ENCODE measurements around the gene LRRTM4. TPM values are rescaled to one million over a fixed set of nuclear protein-coding genes. Genes with fewer than 3 reads are reported as not detected.

LRRTM4 gene
- total RNA-seq, 4 donors from 2014 or later = 0.09 to 1.1 (median 0.61) TPM

GRCh38 chr2:76946631-76947145 is 575.5 kb downstream of the LRRTM4 start:
- ATAC-seq (no peak), DNase-seq (no peak)
- TF ChIP-seq CTCF (IDR thresholded peaks at IDR 0.05 in 4 of 5, conservative IDR thresholded peaks at IDR 0.05 in 1 of 5) (no peak), POLR2A (IDR thresholded peaks at IDR 0.05) (no peak)
- H3K27ac ChIP-seq = no peak overlapping the region
- in situ Hi-C loops (cut with MboI; ENCODE audit: low sequenced_read_pairs in 4 of 4) (no loop called here), intact Hi-C loops (cut with DNase I; ENCODE audit: low total_unique reads) (no loop called here)
- H3K4me1 ChIP-seq = no peaks in the 10 kb centered on the region
- H3K27me3 ChIP-seq = no peaks in the 10 kb centered on the region
- no peak overlapping the region for H3K4me3 ChIP-seq
- no peaks in the 10 kb centered on the region for H3K9me3 ChIP-seq
- no peaks in the 10 kb centered on the region for H3K36me3 ChIP-seq

GRCh38 chr2:76940559-76940958 is 581.6 kb downstream of the LRRTM4 start:
- no peak for DNase-seq
- no peak overlapping the region for H3K4me3 ChIP-seq
- TF ChIP-seq POLR2A (IDR thresholded peaks at IDR 0.05) = no peak
- no peak for TF ChIP-seq CTCF (IDR thresholded peaks at IDR 0.05 in 4 of 5, conservative IDR thresholded peaks at IDR 0.05 in 1 of 5)
- H3K4me1 ChIP-seq = no peaks in the 10 kb centered on the region
- H3K36me3 ChIP-seq = no peaks in the 10 kb centered on the region
- no peaks in the 10 kb centered on the region for H3K27me3 ChIP-seq
- intact Hi-C loops (cut with DNase I; ENCODE audit: low total_unique reads) = no loop called here
- ATAC-seq = no peak
- H3K27ac ChIP-seq = no peak overlapping the region
- no peaks in the 10 kb centered on the region for H3K9me3 ChIP-seq
- in situ Hi-C loops (cut with MboI; ENCODE audit: low sequenced_read_pairs in 4 of 4) = no loop called here

GRCh38 chr2:76938153-76938552 is 584.0 kb downstream of the LRRTM4 start:
- in situ Hi-C loops (cut with MboI; ENCODE audit: low sequenced_read_pairs in 4 of 4) (no loop called here), intact Hi-C loops (cut with DNase I; ENCODE audit: low total_unique reads) (no loop called here)
- DNase-seq = no peak

GRCh38 chr2:76932550-76932949 is 589.6 kb downstream of the LRRTM4 start:
- TF ChIP-seq POLR2A (IDR thresholded peaks at IDR 0.05) = no peak
- TF ChIP-seq CTCF (IDR thresholded peaks at IDR 0.05 in 4 of 5, conservative IDR thresholded peaks at IDR 0.05 in 1 of 5) = no peak
- H3K9me3 ChIP-seq = no peaks in the 10 kb centered on the region
- DNase-seq (no peak), ATAC-seq (no peak)
- no peak overlapping the region for H3K27ac ChIP-seq
- H3K27me3 ChIP-seq = no peaks in the 10 kb centered on the region
- H3K4me3 ChIP-seq = no peak overlapping the region
- intact Hi-C loops (cut with DNase I; ENCODE audit: low total_unique reads) (no loop called here), in situ Hi-C loops (cut with MboI; ENCODE audit: low sequenced_read_pairs in 4 of 4) (no loop called here)
- H3K36me3 ChIP-seq = no peaks in the 10 kb centered on the region
- H3K4me1 ChIP-seq = no peaks in the 10 kb centered on the region

More at GRCh38 chr2:76938153-76938552, 584.0 kb downstream of the LRRTM4 start:
- no peak overlapping the region for H3K27ac ChIP-seq
- no peak for ATAC-seq
- no peaks in the 10 kb centered on the region for H3K27me3 ChIP-seq
- no peaks in the 10 kb centered on the region for H3K9me3 ChIP-seq
- TF ChIP-seq POLR2A (IDR thresholded peaks at IDR 0.05) (no peak), CTCF (IDR thresholded peaks at IDR 0.05 in 4 of 5, conservative IDR thresholded peaks at IDR 0.05 in 1 of 5) (no peak)
- H3K4me1 ChIP-seq = no peaks in the 10 kb centered on the region
- no peak overlapping the region for H3K4me3 ChIP-seq
- H3K36me3 ChIP-seq = no peaks in the 10 kb centered on the region

Measured in gastrocnemius medialis (tissue), 4 donors.